ENCODE results near the gene ZFP69B. TPM values are rescaled to one million over a fixed set of nuclear protein-coding genes. Genes with fewer than 3 reads are reported as not detected.
"Not testable (repeated sequence)": the region's sequence is repeated elsewhere in the genome, so short reads cannot be mapped to it uniquely, and the experiment has no call there.

Gene ZFP69B
- total RNA-seq, 1 experiment from 2014 or later: 4.0 TPM

DNA sequence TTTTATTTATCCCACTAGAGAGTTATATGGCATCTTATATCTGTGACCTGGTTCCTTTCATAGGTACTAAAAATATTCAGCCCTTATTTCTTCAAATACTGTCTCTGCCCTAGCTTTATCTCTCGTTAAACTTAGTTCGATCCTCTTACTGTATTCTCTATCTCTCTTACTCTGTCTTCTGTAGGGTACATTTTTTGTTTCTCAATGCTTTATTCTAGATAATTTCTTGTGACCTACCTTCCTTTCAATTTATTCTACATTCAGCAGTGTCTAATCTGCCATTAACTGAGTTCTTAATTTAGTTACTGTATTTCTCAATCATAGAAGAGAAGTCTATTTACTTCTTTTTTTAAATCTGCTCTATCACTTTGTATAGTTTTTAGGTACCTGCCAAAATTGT is 25.0 kb downstream of the ZFP69B start:
- peaks cover 8% of the 10 kb centered on the region for H3K27me3 ChIP-seq (ENCODE audit: control insufficient read depth, insufficient read depth, low read length)
- DNase-seq: no peak

DNA sequence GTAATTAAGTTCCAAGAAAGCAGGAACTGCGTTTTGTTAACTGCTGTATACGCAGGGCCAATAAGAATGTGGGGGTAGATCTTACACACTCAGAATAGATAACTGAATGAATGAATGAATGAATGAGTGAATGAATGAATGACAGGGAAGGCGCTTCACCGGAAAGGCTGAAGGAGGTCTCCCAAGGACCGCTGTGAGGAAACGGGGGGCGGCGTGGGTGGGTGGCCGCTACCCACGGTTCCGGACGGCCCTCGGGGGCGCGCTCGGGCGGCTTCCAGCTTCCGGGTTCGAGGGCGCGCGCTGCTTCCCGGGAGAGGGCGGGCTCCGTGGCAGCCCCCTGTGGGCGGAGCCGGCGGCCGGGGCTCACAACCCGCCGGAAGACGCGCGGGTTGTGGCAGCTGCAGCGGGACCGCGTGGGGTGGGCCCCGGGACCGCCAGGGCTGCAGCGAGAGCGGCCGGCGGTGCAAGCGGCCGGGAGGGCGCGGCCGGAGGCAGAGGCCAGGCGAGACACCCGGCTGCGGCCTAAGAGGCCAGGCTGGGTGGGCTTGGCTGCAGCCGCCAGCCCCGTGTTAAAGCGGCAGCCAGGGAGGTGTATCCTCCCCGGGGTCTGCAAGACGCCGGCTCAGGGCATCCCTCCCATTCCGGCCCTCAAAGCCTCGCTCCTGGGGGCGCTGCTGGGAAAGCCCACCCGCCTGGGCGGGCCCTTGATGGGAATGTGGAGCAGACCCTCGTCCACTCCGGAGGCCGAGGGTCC is 26.8 kb downstream of the ZFP69B start, which contains the start of gene ZFP69:
ZFP69 (plus strand) TSS at position 367 of the 754 bp plus-strand sequence. CDS start 2,072 bp downstream, outside the sequence.
- no peaks in the 10 kb centered on the region; the same call in 1 of the 2 replicates for H3K36me3 ChIP-seq (replicated peaks; ENCODE audit: control insufficient read depth, insufficient read depth, low read length)
- H3K4me3 ChIP-seq (ENCODE audit: insufficient read depth, low read depth, low read length): peak within 1 kb of the TSS; percentile 81
- peaks cover 8% of the 10 kb centered on the region for H3K27me3 ChIP-seq (ENCODE audit: control insufficient read depth, insufficient read depth, low read length)
- peak; percentile 91 for DNase-seq

More for the DNA sequence above, 25.0 kb downstream of the ZFP69B start:
- no peaks in the 10 kb centered on the region for H3K36me3 ChIP-seq (replicated peaks; ENCODE audit: control insufficient read depth, insufficient read depth, low read length)
- no peak overlapping the region for H3K4me3 ChIP-seq (ENCODE audit: insufficient read depth, low read depth, low read length)

DNA sequence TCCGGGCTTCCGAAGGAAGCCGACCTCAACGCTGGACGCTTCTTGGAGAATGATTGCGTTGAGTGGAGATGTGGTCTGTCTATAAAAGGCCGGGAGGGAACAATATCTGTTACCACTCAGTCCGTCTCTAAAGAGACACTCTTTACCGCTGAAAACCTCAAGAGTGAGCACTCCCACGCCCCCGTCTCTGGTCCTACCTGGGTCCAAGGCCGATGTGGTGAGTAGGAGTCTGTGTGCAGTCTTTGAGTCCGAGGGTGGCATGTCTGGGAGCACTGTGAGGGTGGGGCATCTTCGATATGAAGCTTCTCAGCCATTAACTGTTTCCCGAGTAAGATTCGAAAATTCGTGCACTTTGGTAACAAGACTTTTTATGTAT is 27.4 kb downstream of the ZFP69B start:
- no peaks in the 10 kb centered on the region; the same call in 1 of the 2 replicates for H3K36me3 ChIP-seq (replicated peaks; ENCODE audit: control insufficient read depth, insufficient read depth, low read length)
- H3K4me3 ChIP-seq (ENCODE audit: insufficient read depth, low read depth, low read length): peak overlapping the region; percentile 81
- DNase-seq: no peak
- H3K27me3 ChIP-seq (ENCODE audit: control insufficient read depth, insufficient read depth, low read length): peaks cover 8% of the 10 kb centered on the region

DNA sequence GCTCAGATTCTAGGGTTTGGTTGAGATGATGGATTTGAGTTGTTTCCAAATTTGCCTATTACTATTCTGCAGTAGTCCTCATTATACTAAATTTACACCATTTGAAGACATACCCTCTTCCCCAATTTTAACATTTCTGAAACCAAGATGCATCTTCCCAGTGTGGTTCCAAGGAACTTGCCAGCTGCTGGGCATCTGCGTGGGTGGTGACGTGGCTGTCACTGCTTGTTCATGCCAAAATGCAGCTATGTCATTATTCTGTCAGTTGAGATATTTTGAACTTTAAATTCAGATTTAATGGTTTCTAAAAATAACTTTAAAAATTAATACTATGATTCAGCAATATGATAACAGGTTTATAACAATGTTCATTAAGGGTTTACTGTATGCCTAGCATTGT is 28.0 kb downstream of the ZFP69B start:
- H3K4me3 ChIP-seq (ENCODE audit: insufficient read depth, low read depth, low read length): peak overlapping the region; percentile 81
- H3K36me3 ChIP-seq (replicated peaks; ENCODE audit: control insufficient read depth, insufficient read depth, low read length): no peaks in the 10 kb centered on the region; the same call in 1 of the 2 replicates

DNA sequence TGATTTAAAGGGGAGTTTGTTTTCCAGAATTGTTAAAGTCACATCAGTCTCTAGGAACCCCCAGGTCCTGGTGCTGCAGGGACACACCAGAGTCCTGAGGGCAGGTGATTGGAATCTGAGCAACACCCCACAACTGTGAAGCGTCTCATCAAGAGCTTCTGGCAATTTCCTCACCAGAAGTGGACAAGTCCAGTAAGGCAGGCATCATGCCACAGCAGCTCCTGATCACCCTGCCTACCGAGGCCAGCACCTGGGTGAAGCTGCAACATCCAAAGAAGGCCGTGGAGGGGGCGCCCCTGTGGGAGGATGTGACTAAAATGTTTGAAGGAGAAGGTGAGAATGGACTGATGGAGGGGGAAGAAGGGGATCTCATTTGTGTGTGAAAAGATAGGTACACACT is 28.9 kb downstream of the ZFP69B start:
- Histone ChIP-seq H3K4me3 (ENCODE audit: insufficient read depth, low read depth, low read length) (no peak overlapping the region), H3K36me3 (replicated peaks; ENCODE audit: control insufficient read depth, insufficient read depth, low read length) (no peaks in the 10 kb centered on the region; the same call in none of the 2 replicates), H3K27me3 (ENCODE audit: control insufficient read depth, insufficient read depth, low read length) (peaks cover 8% of the 10 kb centered on the region)
- DNase-seq: peak; percentile 12

More for the DNA sequence above, 28.0 kb downstream of the ZFP69B start:
- peaks cover 8% of the 10 kb centered on the region for H3K27me3 ChIP-seq (ENCODE audit: control insufficient read depth, insufficient read depth, low read length)
- no peak for DNase-seq

DNA sequence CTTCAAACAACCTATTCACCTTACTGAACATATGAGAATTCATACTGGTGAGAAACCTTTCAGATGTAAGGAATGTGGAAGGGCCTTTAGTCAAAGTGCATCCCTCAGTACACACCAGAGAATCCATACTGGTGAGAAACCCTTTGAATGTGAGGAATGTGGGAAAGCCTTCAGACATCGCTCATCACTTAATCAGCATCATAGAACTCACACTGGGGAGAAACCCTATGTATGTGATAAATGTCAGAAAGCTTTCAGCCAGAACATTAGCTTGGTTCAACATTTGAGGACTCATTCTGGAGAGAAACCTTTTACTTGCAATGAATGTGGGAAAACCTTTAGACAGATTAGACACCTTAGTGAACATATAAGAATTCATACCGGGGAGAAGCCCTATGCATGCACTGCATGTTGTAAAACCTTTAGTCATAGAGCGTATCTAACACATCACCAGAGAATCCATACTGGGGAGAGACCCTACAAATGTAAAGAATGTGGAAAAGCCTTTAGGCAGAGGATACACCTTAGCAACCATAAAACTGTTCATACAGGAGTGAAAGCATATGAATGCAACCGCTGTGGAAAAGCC is 45.1 kb downstream of the ZFP69B start:
- no peak for DNase-seq
- Histone ChIP-seq H3K4me3 (ENCODE audit: insufficient read depth, low read depth, low read length) (no peak overlapping the region), H3K27me3 (ENCODE audit: control insufficient read depth, insufficient read depth, low read length) (no peaks in the 10 kb centered on the region), H3K36me3 (replicated peaks; ENCODE audit: control insufficient read depth, insufficient read depth, low read length) (peaks cover 5% of the 10 kb centered on the region)

DNA sequence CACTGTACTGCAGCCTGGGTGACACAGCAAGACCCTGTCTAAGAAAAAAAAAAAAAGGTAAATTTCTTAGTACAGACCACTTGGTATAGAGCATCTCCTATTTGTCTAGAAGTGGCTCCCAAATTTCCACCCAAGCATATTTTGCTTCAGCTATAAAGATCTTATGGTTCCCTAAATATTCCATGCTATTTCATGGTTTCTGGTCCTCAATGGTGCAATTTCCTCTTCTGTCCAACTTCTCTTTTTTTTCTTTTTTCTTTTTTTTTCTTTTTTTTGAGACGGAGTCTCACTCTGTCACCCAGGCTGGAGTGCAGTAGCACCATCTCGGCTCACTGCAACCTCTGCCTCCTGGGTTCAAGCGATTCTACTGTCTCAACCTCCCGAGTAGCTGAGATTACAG is 52.4 kb downstream of the ZFP69B start:
- not testable (repeated sequence) for H3K4me3 ChIP-seq (ENCODE audit: insufficient read depth, low read depth, low read length); H3K27me3 ChIP-seq (ENCODE audit: control insufficient read depth, insufficient read depth, low read length); H3K36me3 ChIP-seq (replicated peaks; ENCODE audit: control insufficient read depth, insufficient read depth, low read length); DNase-seq

DNA sequence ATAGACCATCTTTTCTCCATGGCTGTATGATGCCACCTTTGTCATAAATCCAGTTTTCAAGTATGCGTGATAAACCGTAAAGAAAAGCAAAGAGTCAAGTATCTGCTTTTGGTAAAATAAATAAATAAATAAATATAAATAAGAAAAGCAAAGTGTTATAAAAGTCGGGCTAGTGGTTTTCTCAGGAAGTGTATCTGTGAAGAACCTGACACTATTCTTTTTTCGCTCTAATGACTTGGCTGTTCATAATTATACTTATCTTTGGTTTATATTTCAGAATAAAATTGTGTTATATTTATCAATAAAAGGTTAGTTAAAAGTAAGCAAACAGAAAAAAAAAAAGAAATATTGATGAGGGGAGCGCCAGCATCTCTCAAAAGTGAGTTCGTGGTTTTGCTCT is 57.7 kb downstream of the ZFP69B start:
- DNase-seq: no peak
- Histone ChIP-seq H3K4me3 (ENCODE audit: insufficient read depth, low read depth, low read length) (peak overlapping the region; percentile 87), H3K27me3 (ENCODE audit: control insufficient read depth, insufficient read depth, low read length) (peaks cover 17% of the 10 kb centered on the region), H3K36me3 (replicated peaks; ENCODE audit: control insufficient read depth, insufficient read depth, low read length) (no peaks in the 10 kb centered on the region)

DNA sequence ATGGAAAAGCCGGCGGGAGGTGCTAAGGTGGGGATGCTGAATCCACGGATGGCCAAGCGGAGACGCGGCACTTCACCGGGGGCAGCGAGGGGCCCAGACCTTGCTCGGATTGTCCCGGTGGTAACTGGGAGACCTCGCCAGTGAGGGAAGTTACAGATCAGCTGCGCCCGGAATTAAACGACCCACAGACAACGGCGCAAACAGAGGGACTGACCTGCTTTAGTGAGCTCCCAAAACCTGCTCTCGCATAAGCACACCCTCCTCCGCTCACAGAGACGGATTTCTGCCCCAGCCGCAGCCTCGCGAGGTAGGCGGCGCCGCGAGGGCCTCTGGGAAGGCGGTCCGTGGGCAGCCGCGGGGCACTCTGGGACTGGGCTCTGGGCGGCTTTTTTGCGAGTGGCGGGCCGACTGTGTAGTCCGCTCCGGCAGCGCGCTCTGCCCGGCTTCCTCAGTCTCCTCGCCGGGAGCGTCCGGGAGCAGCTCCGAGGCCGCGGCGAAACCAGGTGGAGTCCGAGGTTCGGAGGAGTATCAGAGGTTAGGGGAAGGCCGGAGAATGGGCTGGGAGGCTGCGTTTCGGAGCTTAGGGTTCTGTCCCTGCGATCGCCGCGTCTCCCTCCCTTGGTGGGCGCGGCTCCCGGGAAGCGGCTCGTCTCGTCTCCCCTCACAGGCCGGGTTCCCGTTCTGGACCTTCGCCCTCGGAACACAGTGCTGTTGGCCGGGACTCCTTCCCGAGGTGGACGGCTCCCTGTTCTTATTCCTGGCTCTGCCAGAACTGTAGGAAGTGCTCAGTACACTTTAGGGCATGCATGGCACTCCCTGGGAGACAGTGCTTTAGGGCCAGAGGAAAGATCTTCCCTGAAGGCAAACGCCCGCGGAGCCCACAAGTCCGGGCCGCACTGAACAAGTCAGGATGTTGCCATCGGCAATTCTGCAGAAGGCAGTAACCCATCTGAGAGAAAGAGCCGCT is 58.4 kb downstream of the ZFP69B start, which contains the start of gene EXO5:
EXO5 (plus strand) TSS at position 393 of the 967 bp plus-strand sequence. CDS start 5,778 bp downstream, outside the sequence.
- Histone ChIP-seq H3K36me3 (replicated peaks; ENCODE audit: control insufficient read depth, insufficient read depth, low read length) (no peaks in the 10 kb centered on the region), H3K27me3 (ENCODE audit: control insufficient read depth, insufficient read depth, low read length) (peaks cover 17% of the 10 kb centered on the region), H3K4me3 (ENCODE audit: insufficient read depth, low read depth, low read length) (peak within 1 kb of the TSS; percentile 87)
- DNase-seq: peak; percentile 76

Other genes with a start within 250 kb of the ZFP69B start
- 0.28 TPM in 1 of 2 replicates, not detected in the other for gene TMCO2, start 202.5 kb upstream of the ZFP69B start, total RNA-seq (2014; rRNA removed; shearing (Covaris generic))
- gene ZMPSTE24, start 192.2 kb upstream of the ZFP69B start, total RNA-seq (2014; rRNA removed; shearing (Covaris generic)): 31.3 and 37.9 TPM in 2 replicates
- gene COL9A2, start 133.2 kb upstream of the ZFP69B start, total RNA-seq (2014; rRNA removed; shearing (Covaris generic)): 17.6 and 23.8 TPM in 2 replicates
- 9.5 and 12.4 TPM in 2 replicates for gene SMAP2, start 76.7 kb upstream of the ZFP69B start, total RNA-seq (2014; rRNA removed; shearing (Covaris generic))
- gene ZFP69, start 26.8 kb downstream of the ZFP69B start, total RNA-seq (2014; rRNA removed; shearing (Covaris generic)): 4.8 and 9.2 TPM in 2 replicates
- 2.7 and 4.1 TPM in 2 replicates for gene EXO5, start 58.3 kb downstream of the ZFP69B start, total RNA-seq (2014; rRNA removed; shearing (Covaris generic))
- gene ZNF684, start 81.2 kb downstream of the ZFP69B start, total RNA-seq (2014; rRNA removed; shearing (Covaris generic)): 9.2 and 16.0 TPM in 2 replicates
- gene RIMS3, start 215.2 kb downstream of the ZFP69B start, total RNA-seq (2014; rRNA removed; shearing (Covaris generic)): 20.0 and 20.7 TPM in 2 replicates
- gene NFYC, start 241.2 kb downstream of the ZFP69B start, total RNA-seq (2014; rRNA removed; shearing (Covaris generic)): 43.3 and 51.0 TPM in 2 replicates